ENCODE measurements around the gene XYLT1. TPM values are rescaled to one million over a fixed set of nuclear protein-coding genes. Genes with fewer than 3 reads are reported as not detected.

Gene XYLT1
- total RNA-seq, 2 experiments from 2014 or later, result 46.6 to 50.1 TPM

DNA sequence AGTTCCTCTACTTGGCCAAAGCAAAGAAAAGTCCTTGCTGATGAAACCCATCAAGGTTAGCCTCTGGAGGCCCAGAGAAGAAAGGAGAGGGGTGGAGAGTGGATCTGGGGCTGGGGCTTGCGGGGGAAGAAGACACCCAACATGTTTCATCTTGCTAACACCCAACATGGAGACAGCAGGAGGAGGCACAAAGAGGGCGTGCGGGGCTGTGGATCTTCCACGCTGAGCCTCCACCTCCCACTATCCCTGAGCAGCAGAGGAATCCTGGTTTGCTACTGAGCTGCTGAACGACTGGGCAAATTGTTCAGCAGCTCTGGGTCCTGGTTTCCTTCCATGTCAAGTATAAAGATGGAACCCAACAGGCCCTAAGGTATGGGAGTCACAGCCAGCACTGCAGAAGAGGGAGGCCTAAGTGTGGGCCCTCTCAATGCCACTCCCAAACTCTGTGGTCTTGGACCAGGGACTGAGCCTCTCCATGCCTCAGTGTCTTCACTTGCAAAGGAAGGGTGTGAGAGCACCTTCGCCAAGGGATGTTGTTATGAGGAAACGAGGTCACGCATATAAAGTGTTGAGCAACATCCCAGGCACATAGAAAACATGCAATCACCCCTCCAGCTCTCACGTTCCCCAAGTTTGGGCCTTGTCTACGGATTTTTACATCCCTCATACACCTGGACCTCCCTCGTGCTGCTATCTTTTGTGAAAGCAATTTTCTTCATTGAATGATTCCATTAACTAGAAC lies 122.5 kb downstream of the XYLT1 start:
- Mint-ChIP-seq H3K36me3 (ENCODE audit: low read depth) (peaks cover 61% of the 10 kb centered on the region), H3K27ac (peak overlapping the region; percentile 97), H3K27me3 (no peaks in the 10 kb centered on the region), H3K4me3 (no peak overlapping the region), H3K9me3 (no peaks in the 10 kb centered on the region), H3K4me1 (peaks cover 86% of the 10 kb centered on the region)
- POLR2A ChIA-PET, result no interaction called here
- no peak for DNase-seq
- CTCF ChIA-PET, result interaction anchor here (0.9 to 2.8 kb wide), 6 partner anchors 8 to 120 kb away, joined by 4 to 12 read pairs (median 6); no protein-coding TSS in a partner anchor

DNA sequence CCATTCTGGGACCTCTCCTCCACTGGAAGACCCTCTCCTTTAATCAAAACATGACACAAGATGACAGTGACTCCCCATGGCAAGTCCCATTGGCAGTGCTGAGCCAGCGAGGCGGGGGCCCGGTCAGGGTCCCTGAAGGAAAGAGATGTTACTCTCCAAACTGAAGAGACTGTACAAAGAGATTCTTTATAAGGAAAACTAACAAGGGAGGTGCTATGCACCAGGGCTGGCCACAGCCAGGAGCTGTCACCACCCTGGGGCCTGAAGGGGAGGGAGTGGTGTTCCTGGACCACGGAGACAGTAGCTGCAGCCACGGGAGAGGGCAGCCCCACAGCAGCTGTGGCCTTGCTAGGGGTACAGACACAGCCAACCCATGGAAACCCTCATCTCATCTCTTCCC lies 123.1 kb downstream of the XYLT1 start:
- ChIA-PET POLR2A (no interaction called here), CTCF (interaction anchor here (0.8 to 2.8 kb wide), 8 partner anchors 9 to 120 kb away, joined by 3 to 12 read pairs (median 5); no protein-coding TSS in a partner anchor)
- no peak for DNase-seq
- Mint-ChIP-seq H3K4me1 (peaks cover 86% of the 10 kb centered on the region), H3K9me3 (no peaks in the 10 kb centered on the region), H3K27me3 (no peaks in the 10 kb centered on the region), H3K36me3 (ENCODE audit: low read depth) (peaks cover 58% of the 10 kb centered on the region), H3K27ac (peak overlapping the region; percentile 97), H3K4me3 (no peak overlapping the region)

DNA sequence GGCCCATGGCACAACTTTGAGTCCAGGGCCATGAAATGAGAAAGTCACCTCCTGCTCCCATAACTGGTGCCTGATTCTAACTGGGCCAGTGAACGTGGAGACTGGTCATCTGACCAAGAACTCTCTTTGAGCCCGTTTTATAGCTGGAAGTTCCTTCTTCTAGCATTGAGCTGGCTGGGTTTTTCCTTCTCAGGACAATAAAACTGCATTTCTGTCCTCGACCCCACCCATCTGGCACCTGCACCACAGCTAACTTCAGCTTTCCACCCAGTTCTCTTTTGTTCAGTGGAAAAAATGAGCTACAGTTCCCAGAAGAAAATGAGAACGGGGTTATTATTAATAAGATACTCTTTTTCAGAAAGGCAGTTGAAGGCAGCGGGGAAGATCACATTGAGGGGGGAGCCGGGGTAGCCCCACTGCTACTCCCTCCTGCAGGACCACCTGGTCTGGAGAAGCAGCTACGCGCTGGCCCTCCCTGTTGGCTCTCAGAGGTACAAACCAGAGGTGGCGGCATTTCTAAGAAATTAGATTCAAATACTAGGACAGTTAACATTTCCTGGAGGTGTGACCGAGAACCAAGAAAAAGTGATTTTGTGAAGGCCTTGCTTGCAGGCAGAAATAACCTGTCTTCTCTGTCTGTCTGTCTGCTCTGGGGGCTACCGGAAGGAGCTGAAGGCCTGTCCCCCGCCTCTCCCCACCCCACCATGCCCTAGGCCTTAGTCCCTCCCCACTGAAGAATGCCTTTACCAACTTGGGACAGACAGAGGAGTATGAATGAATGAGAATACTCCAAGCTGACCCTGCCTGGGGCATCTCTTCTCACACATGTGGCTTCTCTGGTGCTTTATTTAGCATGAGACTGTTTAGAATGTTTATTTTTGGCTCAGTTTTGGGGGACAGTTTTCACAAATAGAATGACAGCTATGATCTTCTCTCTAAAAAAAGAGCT lies 123.9 kb downstream of the XYLT1 start:
- Mint-ChIP-seq H3K4me1 (peaks cover 86% of the 10 kb centered on the region), H3K9me3 (no peaks in the 10 kb centered on the region), H3K27ac (peak overlapping the region; percentile 97), H3K27me3 (no peaks in the 10 kb centered on the region), H3K36me3 (ENCODE audit: low read depth) (peaks cover 57% of the 10 kb centered on the region), H3K4me3 (no peak overlapping the region)
- ChIA-PET CTCF (interaction anchor here (0.8 to 2.8 kb wide), 9 partner anchors 10 to 128 kb away, joined by 3 to 12 read pairs (median 5); no protein-coding TSS in a partner anchor), POLR2A (interaction anchor here (0.7 kb wide), 1 partner anchor 25 kb away, joined by 3 read pairs; no protein-coding TSS in a partner anchor)
- peak; percentile 27 for DNase-seq

DNA sequence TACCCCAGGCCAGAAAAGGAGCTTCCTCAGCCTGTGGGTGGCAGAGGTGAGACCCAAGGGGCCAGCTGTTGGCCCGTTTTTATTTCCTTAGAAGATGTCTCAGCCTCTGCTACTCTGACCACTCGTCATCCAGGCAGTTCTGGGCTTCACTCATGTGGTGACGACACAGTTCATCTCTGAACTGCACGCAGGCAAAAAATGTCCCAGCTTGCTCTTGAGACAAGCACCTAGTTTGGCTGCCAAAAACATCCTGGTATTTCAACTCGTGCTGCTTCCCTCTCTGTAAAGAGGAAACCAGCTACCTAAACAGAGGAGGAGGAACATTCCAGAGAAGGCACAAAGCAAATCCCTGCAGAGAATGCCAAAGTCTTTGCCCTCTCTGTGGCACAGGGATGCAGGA lies 125.7 kb downstream of the XYLT1 start:
- ChIA-PET POLR2A (interaction anchor here (0.7 kb wide), 1 partner anchor 71 kb away, joined by 3 read pairs; no protein-coding TSS in a partner anchor), CTCF (interaction anchor here (0.8 to 2.8 kb wide), 6 partner anchors 10 to 71 kb away, joined by 3 to 8 read pairs (median 4); no protein-coding TSS in a partner anchor)
- Mint-ChIP-seq H3K4me3 (no peak overlapping the region), H3K36me3 (ENCODE audit: low read depth) (peaks cover 53% of the 10 kb centered on the region), H3K4me1 (peaks cover 90% of the 10 kb centered on the region), H3K27me3 (no peaks in the 10 kb centered on the region), H3K27ac (peak overlapping the region; percentile 88), H3K9me3 (no peaks in the 10 kb centered on the region)
- no peak for DNase-seq

DNA sequence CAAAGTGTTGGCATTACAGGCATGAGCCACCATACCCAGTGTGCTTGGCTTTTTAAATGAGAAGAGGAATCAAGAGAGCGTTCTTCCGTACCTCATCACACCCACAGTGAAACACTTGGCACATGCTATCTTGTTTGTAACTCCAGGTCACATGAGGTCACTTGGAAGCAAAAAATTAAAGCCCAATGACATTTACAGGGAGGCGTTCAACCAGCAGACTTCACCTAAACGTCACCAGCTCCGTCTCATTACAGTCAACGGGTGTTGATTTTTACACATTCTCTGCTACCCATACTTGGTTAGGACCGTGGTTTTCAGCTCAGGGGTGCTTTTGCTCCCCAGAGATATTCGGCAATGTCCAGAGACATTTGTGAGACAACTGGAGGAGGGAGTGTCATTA lies 127.0 kb downstream of the XYLT1 start:
- peaks cover 45% of the 10 kb centered on the region for H3K36me3 Mint-ChIP-seq (ENCODE audit: low read depth)
- H3K4me3 Mint-ChIP-seq, result peak overlapping the region; percentile 55
- DNase-seq, result no peak
- H3K9me3 Mint-ChIP-seq, result no peaks in the 10 kb centered on the region
- peaks cover 83% of the 10 kb centered on the region for H3K4me1 Mint-ChIP-seq
- ChIA-PET POLR2A (no interaction called here), CTCF (interaction anchor here (1.2 kb wide), 1 partner anchor 9 kb away, joined by 3 read pairs; no protein-coding TSS in a partner anchor)
- no peaks in the 10 kb centered on the region for H3K27me3 Mint-ChIP-seq
- H3K27ac Mint-ChIP-seq, result peak overlapping the region; percentile 94

DNA sequence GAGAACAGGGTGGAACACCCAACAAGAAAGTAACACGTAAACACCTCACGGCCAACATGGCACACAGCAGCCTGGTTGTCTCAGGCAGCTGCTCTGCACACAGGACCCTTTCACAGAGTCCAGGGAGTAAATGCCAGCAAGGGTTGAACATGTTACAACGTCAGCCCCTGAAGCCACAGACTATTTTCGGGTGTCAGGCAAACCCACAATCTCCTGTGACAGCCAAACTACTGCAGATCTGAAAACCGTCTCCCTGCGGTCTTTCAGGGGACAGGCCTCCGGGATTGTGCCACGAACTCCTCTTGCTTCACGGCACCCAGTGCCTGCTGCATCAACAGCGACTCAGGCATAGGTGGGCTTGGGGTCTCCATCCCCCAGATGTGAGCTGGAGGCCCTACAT lies 127.7 kb downstream of the XYLT1 start:
- ChIA-PET CTCF (interaction anchor here (0.8 kb wide), 1 partner anchor 15 kb away, joined by 3 read pairs; no protein-coding TSS in a partner anchor), POLR2A (no interaction called here)
- Mint-ChIP-seq H3K36me3 (ENCODE audit: low read depth) (peaks cover 44% of the 10 kb centered on the region), H3K27ac (peak overlapping the region; percentile 94), H3K9me3 (no peaks in the 10 kb centered on the region), H3K4me3 (peak overlapping the region; percentile 55), H3K27me3 (no peaks in the 10 kb centered on the region), H3K4me1 (peaks cover 83% of the 10 kb centered on the region)
- peak; percentile 72 for DNase-seq

DNA sequence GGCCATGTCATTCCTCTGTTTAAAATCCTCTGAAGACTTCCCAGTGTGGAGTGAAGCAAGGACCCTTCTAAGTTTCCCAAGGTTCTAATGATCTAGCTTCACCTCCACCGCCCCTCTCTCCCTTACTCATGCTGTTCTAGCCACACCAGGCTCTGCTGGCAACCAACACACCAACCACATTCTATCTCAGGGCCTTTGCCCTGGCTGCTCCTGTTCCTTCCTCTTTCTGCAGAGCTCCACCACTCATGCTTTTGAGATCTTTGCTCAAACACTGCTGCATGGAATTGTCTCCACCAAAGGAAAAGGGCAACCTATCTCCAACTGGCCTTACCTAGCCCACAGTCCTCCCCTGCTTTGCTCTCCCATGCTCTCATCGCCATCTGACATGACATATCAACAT lies 128.7 kb downstream of the XYLT1 start:
- no peaks in the 10 kb centered on the region for H3K27me3 Mint-ChIP-seq
- H3K4me3 Mint-ChIP-seq, result peak overlapping the region; percentile 55
- peaks cover 77% of the 10 kb centered on the region for H3K4me1 Mint-ChIP-seq
- CTCF ChIA-PET, result interaction anchor here (0.9 kb wide), 1 partner anchor 9 kb away, joined by 3 read pairs; no protein-coding TSS in a partner anchor
- no peaks in the 10 kb centered on the region for H3K9me3 Mint-ChIP-seq
- peaks cover 40% of the 10 kb centered on the region for H3K36me3 Mint-ChIP-seq (ENCODE audit: low read depth)
- DNase-seq, result no peak
- peak overlapping the region; percentile 94 for H3K27ac Mint-ChIP-seq
- POLR2A ChIA-PET, result no interaction called here

DNA sequence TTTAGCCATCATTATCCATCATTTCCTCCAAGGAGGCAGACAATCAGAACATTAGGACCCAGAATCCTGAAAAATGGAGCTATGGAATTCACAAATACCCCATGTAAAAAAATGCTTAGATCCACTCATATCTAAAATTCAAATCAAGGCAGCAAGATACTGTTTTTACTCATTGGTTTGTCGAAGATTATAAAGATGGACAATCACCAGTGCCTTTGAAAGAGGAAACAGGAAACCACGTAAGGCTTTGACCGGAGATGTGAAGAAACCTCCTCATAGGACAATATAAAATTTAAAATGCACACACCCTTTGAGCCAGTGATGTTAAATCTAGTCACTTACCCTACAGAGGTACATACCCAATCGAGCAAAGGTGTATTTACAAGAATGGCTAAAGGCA lies 130.0 kb downstream of the XYLT1 start:
- Mint-ChIP-seq H3K4me3 (no peak overlapping the region), H3K9me3 (no peaks in the 10 kb centered on the region), H3K36me3 (ENCODE audit: low read depth) (peaks cover 37% of the 10 kb centered on the region), H3K27me3 (no peaks in the 10 kb centered on the region), H3K4me1 (peaks cover 72% of the 10 kb centered on the region), H3K27ac (peak overlapping the region; percentile 94)
- POLR2A ChIA-PET, result no interaction called here
- no peak for DNase-seq
- CTCF ChIA-PET, result interaction anchor here (0.9 kb wide), 1 partner anchor 12 kb away, joined by 3 read pairs; no protein-coding TSS in a partner anchor

DNA sequence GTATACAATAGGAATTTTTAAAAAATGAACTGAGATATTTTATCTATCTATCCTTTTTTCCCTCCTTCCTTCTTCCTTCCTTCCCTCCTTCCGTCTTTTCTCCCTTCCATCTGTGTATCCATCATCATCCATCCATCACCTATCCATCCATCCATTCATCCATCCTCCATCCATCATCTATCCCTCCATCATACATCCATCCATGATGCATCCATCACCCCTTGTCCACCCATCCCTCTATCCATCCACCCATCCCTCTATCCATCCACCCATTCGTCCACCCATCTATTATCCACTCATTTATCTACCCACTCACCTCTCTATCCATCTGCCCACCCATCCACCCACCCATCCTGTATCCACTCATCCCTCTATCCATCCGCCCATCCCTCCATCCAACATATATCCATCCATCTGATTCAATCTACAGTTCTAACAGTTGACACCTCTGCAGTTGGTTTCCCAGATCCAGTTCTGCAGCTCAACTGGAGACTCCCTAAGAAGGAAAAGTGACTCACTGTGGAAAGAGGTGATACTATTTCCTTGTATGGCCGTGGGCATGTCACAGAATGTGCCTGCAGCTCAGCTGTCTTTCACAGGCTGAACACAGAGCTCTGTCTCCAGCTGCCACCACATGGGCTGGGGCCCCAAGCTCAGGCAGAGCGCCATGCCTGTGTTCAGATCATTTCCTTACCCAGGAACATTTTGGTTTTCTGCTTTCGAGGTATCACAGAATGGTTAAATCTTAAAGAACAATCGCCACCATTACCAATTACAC lies 130.8 kb downstream of the XYLT1 start:
- DNase-seq, result no peak
- H3K27ac Mint-ChIP-seq, result peak overlapping the region; percentile 94
- H3K27me3 Mint-ChIP-seq, result no peaks in the 10 kb centered on the region
- H3K4me3 Mint-ChIP-seq, result no peak overlapping the region
- H3K36me3 Mint-ChIP-seq (ENCODE audit: low read depth), result peaks cover 37% of the 10 kb centered on the region
- no peaks in the 10 kb centered on the region for H3K9me3 Mint-ChIP-seq
- POLR2A ChIA-PET, result no interaction called here
- peaks cover 67% of the 10 kb centered on the region for H3K4me1 Mint-ChIP-seq
- CTCF ChIA-PET, result interaction anchor here (0.6 to 0.9 kb wide), 2 partner anchors 12 to 439 kb away, joined by 3 read pairs; no protein-coding TSS in a partner anchor

DNA sequence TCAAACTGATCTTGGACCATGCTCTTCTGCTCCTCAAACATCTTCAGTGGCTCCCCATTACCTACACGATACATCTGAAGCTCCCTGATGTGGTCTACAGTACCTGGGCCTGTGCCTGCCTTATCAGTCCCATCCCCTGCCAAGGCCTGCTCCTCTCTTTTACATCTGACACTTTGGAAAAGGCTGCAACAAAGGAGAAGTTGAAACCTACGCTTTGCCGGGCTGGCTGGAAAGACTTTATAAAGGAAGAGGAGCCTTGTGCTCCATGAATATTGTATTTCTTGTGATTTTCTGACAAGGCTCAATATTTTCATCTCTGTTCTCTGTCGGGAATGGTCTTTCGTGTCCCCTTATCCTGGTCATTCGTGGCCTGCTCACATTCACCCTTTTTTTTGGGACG lies 132.5 kb downstream of the XYLT1 start:
- Mint-ChIP-seq H3K4me3 (no peak overlapping the region), H3K4me1 (peaks cover 56% of the 10 kb centered on the region)
- CTCF ChIA-PET, result no interaction called here

DNA sequence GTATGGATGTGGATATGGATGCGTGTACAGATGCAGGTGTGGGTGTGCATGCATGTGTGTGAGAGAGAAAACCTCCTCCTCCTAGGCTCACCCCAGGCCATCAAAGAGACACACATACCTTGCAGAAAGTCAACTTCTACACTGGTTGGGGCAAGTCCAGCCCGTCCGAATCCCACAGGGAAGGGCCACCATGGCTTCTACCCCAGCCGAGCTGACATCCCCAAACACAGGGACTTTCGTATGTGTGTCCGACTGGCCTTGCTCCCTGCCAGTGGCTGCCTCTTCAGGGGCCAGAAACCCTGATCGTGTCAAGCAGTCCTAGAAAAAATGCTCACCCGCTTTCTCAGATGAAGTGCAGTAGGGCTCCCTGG lies 134.2 kb downstream of the XYLT1 start:
- Mint-ChIP-seq H3K27me3 (no peaks in the 10 kb centered on the region), H3K36me3 (ENCODE audit: low read depth) (peaks cover 26% of the 10 kb centered on the region), H3K4me1 (peaks cover 38% of the 10 kb centered on the region), H3K27ac (no peak overlapping the region), H3K9me3 (no peaks in the 10 kb centered on the region), H3K4me3 (no peak overlapping the region)
- POLR2A ChIA-PET, result no interaction called here
- CTCF ChIA-PET, result no interaction called here
- DNase-seq, result no peak

More for the DNA sequence above, 132.5 kb downstream of the XYLT1 start:
- POLR2A ChIA-PET, result no interaction called here
- Mint-ChIP-seq H3K27me3 (no peaks in the 10 kb centered on the region), H3K27ac (peak overlapping the region; percentile 81), H3K36me3 (ENCODE audit: low read depth) (peaks cover 32% of the 10 kb centered on the region), H3K9me3 (no peaks in the 10 kb centered on the region)
- no peak for DNase-seq

All from activated CD4-positive, alpha-beta T cell treated with anti-CD3 and anti-CD28 coated beads, Interleukin-2, amount 10 ng/mL, durations not matched to agents 7 days and 5 days (primary cell).